ENCODE results near the gene RANBP9.

Gene RANBP9

GRCh38 chr6:13677878-13678254, 33.8 kb downstream of the RANBP9 start:
- DNase-seq, result no peak

DNA sequence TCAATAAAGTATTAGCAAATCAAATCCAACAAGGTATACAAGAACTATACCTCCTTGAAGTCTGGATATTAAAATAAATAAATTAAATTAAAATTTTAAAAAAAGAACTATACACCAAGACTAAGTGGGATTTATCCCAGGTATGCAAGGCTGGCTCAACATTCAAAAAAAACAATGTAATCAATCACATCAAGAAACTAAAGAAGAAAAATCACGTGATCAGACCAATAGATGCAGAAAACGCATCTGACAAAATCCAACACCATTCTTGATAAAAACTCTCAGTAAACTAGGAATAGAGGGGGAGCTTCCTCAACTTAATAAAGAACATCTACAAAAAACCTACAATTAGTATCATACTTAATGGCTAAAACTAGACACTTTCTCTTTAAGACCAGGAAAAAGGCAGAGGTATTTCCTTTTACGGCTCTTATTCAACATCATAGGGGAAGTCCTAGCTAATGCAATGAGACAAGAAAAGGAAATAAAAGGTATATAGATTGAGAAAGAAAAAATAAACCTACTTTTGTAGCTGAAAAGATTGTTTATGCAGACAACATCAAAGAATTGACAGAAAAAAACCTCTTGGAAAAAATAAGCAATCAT, 35.0 kb downstream of the RANBP9 start:
- DNase-seq, result no peak

GRCh38 chr6:13674533-13675190, 37.0 kb downstream of the RANBP9 start:
- no peak for DNase-seq

DNA sequence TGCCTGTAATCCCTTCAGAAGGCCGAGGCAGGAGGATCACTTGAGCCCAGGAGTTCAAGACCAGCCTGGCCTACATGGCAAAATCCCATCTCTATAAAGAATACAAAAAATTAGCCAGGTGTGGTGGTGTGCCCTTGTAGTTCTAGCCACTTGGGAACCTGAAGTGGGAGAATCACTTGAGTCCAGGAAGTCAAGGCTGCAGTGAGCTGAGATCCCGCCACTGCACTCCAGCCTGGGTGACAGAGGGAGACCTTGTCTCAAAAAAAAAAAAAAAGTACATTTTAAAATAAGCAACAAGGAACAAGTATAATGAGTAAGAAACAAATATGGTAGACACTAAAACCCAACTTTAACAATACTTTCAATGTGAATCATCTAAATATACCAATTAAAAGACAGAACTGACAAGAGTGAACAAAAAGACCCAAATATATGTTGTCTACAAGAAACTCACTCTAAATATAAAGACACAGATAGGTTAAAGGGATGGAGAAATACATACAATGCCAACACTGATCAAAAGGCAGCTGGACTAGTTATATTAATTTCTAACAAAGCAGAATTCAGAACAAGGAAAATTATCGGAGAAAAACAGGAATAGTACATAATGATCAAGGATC, 37.7 kb downstream of the RANBP9 start:
- no peak for DNase-seq

- DNase-seq, result no peak
Observed at GRCh38 chr6:13673368-13673767, 38.3 kb downstream of the RANBP9 start.

GRCh38 chr6:13672904-13673303, 38.7 kb downstream of the RANBP9 start:
- DNase-seq, result no peak

GRCh38 chr6:13671548-13672127, 40.0 kb downstream of the RANBP9 start:
- DNase-seq, result no peak

- DNase-seq, result no peak
Observed at GRCh38 chr6:13669476-13669875, 42.2 kb downstream of the RANBP9 start.

DNA sequence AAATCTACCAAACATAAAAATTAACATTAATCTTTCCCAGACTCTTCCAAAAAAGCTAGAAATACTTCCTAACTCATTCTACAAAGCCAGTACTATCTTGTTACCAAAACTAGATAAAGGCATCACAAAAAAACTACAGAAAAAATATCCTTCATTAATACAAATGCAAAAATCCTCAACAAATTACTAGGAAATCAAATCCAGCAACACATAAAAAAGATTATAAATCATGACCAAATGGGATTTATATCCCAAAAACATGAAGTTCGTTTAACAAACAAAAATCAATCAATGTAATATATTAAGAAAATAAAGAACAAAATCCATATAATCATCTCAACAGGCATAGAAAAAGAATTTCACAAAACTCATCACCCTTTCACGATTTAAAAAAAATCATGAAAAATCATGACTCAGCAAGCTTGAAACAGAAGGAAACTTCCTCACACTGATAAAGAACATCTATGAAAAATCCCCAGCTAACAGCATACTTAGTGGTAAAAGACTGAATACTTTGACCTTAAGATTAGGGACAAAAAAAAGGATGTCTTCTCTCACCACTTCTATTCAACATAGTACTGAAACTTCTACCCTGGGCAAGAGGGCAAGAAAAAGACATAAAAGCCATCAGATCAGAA, 43.2 kb downstream of the RANBP9 start:
- no peak for DNase-seq

DNA sequence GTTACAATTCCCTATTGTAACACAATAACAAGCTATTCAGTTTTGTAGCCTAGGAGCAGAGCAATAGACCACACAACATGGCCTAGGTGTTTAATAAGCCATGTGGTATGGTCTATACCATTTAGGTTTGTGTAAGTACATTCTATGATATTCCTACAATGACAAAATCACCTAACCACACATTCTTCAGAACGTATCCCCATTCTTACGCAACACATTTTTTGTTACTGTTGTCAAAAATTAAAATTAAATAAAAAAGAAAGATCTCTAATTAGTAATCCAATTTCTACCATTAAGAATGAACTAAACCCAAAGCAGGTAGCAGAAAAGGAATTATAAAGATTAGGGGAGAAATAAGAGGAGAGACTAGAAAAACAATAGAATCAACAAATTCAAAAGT, 44.0 kb downstream of the RANBP9 start:
- DNase-seq, result no peak

DNA sequence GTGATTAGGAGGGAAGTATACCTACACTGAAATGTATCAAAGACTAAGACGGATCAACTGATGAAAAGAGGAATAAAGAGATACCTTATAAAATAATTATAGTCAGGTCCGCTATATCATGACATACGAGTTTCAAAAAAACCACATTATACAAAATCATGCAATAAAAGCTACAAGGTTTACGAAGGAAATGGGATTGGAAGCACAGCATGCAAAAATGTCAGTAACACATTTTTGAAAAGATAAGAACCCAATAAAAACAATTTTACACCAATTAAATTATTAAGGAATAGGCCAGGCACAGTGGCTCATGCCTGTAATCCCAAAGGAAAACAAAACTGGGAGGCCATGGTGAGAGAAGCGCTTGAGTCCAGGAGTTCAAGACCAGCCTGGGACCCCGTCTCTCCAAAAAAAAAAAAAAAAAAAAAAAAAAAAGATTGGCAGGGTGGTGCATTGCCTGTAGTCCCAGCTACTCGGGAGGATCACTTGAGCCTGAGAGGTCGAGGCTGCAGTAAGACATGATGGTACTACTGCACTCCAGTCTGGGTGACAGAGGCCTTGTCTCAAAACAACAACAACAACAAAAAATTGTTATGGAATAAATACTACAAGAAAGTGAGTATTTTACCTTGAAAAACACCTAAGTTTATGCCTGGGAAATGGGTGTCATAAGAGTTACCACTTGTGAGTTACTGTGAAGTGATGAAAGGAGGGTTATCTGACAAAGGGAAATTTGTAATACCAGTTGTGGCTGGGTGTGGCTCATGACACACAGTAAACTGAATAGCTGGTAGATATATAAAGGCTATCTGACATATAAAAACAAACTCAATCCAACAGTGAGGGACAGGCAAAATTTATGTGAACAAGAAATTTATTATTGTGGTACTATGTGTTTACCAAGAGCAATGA, 45.2 kb downstream of the RANBP9 start:
- DNase-seq, result no peak

DNA sequence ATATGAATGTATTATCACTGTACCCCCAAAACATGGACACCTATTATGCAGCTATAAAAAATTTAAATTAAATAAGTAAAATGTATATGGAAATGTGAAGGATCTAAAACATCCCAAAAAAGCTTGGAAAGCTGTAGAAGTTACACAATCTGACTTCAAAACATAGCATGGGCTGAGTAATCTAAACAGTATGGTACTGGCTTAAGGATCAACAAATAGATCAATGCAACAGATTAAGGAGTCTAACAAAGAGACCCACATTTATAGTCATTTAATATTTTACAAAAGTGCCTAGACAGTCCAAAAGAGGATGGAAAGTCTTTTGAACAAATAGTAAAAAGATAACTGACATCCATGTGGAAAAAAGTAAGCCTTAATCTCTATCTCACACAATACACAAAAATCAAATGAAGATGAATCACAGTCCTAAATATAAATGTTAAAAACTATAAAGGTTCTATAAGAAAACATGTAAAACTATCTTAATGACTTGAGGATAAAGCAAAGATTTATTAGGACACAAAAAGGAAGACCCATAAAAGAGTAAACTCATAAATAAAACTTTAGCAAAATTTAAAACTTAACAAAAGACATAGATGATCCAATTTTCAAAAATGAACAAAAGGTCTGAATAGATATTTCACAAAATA, 46.8 kb downstream of the RANBP9 start:
- DNase-seq, result no peak

GRCh38 chr6:13663986-13664385, 47.6 kb downstream of the RANBP9 start:
- no peak for DNase-seq

DNA sequence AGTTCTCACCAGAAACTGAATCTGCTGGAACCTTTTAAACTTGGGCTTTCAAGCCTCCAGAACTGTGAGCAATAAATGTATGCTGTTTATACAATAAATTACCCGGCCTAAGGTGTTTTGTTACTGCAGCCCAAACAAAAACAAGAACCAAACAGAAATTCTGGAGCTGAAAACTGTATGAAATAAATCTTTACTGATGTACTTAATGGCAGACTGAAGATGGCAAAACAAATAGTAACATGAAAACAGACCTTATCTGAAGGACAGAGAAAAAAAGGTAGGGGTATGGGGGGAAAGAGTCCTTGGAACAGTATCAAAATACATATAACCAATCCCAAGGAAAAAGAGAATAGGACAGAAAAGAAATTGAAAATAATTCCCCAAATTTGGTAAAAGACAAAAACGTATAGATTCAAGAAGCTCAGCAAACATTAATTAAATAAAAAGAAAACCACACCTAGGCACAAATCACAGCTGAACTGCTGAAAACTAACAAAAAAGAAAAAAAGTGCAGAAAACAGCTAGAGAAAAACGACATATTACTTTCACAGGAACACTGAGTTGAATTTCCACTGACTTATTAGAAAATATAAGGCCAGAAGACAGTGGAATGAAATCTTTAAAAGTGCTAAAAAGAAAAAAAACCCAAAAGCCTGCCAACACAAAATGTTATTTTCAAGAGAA, 48.8 kb downstream of the RANBP9 start:
- DNase-seq, result no peak

GRCh38 chr6:13661647-13662046, 50.0 kb downstream of the RANBP9 start:
- DNase-seq, result no peak

DNA sequence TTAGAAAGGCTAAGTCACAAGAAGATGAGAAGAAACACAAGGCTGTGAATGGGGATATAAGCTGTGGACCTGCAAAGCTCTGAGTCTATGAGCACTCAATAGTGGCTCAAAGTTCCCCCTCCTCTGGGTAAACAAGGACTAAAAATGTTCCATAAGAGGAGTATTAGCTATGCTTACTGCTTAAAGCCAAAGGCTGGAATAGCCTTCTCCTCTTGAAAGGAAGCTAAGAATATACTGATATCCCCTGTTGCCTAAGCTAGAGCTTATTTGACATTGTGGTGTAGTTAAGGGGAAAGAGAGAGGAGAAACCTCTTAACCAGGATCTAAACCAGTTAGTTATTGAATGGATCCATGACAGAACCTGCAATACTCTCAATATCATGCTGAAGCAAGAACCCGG, 50.7 kb downstream of the RANBP9 start:
- DNase-seq, result no peak

DNA sequence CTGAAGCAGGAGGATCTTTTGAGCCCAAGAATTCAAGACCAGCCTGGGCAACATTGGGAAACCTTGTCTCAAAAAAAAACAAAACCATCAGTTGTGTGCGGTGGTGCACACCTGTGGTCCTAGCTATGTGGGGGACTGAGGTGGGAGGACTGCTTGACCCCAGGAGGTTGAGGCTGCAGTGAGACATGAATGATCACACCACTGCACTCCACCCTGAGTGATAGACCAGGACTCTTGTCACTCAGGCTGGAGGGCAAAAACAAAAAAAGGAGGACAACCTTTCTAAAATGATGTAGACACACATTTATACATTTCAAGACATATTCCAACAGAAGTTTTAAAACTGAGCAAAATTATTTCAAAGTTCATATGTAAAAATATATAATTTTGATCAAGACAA, 51.4 kb downstream of the RANBP9 start:
- DNase-seq, result no peak

- DNase-seq, result no peak
Observed at GRCh38 chr6:13655700-13656099, 55.9 kb downstream of the RANBP9 start.

DNA sequence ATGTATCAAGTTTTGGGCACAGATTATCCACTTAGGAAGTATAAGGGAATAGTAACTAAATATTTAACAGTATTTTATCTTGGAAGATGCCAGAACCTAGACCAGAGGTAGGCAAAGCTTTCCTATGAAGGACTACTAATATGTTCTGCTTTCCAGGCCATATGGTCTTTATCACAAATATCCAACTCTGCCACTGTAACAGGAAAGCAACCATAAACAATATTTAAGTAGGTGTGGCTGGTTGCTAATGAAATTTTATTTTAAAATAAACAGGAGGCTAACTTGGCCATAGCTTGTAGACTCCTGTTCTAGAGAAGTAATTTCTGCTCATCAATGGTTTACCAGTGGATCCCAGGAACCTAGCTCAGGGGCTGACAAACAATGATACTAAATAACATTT, 57.1 kb downstream of the RANBP9 start:
- DNase-seq, result no peak

- no peak for DNase-seq
Observed at GRCh38 chr6:13653296-13653695, 58.3 kb downstream of the RANBP9 start.

GRCh38 chr6:13649393-13649792, 62.2 kb downstream of the RANBP9 start:
- no peak for DNase-seq

DNA sequence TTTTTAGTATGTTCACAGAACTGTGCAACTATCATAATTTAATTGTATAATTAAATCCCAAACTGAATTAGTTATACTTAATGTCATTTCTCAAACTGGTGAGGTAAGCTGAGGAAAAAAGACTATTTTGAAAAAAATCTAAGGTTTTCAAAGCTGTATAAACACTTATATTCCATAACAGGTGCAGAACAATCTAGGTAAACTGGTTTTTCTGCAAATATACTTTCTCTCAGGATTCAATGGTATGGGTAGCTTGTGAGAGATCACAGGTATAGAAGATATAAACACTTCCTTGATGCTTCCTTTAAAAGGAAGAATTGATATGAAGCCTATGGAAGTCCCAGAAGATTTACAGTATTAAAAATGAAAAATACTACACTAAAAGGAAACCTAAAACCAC, 62.8 kb downstream of the RANBP9 start:
- no peak for DNase-seq
